ENCODE data around the gene CALN1. TPM values are rescaled to one million over a fixed set of nuclear protein-coding genes. Genes with fewer than 3 reads are reported as not detected.

Gene CALN1
- total and polyA plus RNA-seq, 2 of the 8 experiments (the other 6 are each of a cell fraction or from before 2014, with no cell fraction given) = 6.4 to 15.2 TPM

GRCh38 chr7:72394016-72394415 lies 18.1 kb downstream of the CALN1 start:
- Histone ChIP-seq H3K4me3 (ENCODE audit: extremely low read depth in 1 of 4, insufficient read depth in 2 of 4, low read depth in 3 of 4, low read length in 4 of 4) (no peak overlapping the region), H3K79me1 (ENCODE audit: low read depth, low read length) (no peaks in the 10 kb centered on the region), H3K4ac (replicated peaks; ENCODE audit: insufficient read length, low read depth, low read length) (no peak overlapping the region), H2BK12ac (ENCODE audit: low read depth, low read length) (no peak overlapping the region), H3K23ac (ENCODE audit: insufficient read length) (no peak overlapping the region), H2BK15ac (ENCODE audit: low read length) (no peak overlapping the region), H2AFZ (ENCODE audit: low read length) (no peak overlapping the region), H4K20me1 (replicated peaks in 1 of 2; ENCODE audit: control insufficient read depth in 1 of 2, insufficient read depth in 2 of 2, low read length in 2 of 2) (no peaks in the 10 kb centered on the region), H3K9me3 (ENCODE audit: insufficient read depth in 2 of 2, low read depth in 1 of 2, low read length in 1 of 2) (no peaks in the 10 kb centered on the region), H3K4me1 (replicated peaks in 1 of 4; ENCODE audit: control insufficient read depth in 3 of 4, insufficient read depth in 4 of 4, low read length in 3 of 4) (no peaks in the 10 kb centered on the region), H3K9ac (replicated peaks in 1 of 4; ENCODE audit: extremely low read depth in 1 of 4, low read depth in 3 of 4, low read length in 3 of 4) (no peak overlapping the region), H3K79me2 (ENCODE audit: control insufficient read depth in 1 of 2, insufficient read depth in 2 of 2, low read length in 2 of 2) (no peaks in the 10 kb centered on the region), H4K91ac (replicated peaks; ENCODE audit: insufficient read length, low read length) (no peak overlapping the region), H3K56ac (replicated peaks; ENCODE audit: insufficient read length, low read depth, low read length) (no peak overlapping the region), H2BK5ac (ENCODE audit: low read depth, low read length) (no peak overlapping the region), H2AK5ac (ENCODE audit: low read depth, low read length) (no peak overlapping the region), H2BK20ac (ENCODE audit: low read length) (no peak overlapping the region), H3K27me3 (replicated peaks in 1 of 4; ENCODE audit: control insufficient read depth in 3 of 4, extremely low read depth in 1 of 4, insufficient read depth in 3 of 4, low read length in 3 of 4) (no peaks in the 10 kb centered on the region), H2BK120ac (replicated peaks; ENCODE audit: low read depth, low read length) (no peak overlapping the region), H3K18ac (ENCODE audit: extremely low read depth, low read length) (no peak overlapping the region), H3K14ac (ENCODE audit: insufficient read length) (no peak overlapping the region), H3K23me2 (ENCODE audit: low read depth, low read length) (no peaks in the 10 kb centered on the region), H3K27ac (ENCODE audit: low read depth, low read length) (no peak overlapping the region), H4K8ac (ENCODE audit: extremely low read depth, insufficient read depth, low read length) (no peak overlapping the region), H4K5ac (ENCODE audit: insufficient read length, low read depth, low read length) (no peak overlapping the region), H3K36me3 (ENCODE audit: control insufficient read depth in 2 of 4, insufficient read depth in 4 of 4, low read length in 3 of 4) (no peaks in the 10 kb centered on the region), H3K4me2 (ENCODE audit: insufficient read depth in 1 of 2, low read depth in 2 of 2, low read length in 2 of 2) (no peak overlapping the region)
- ChIA-PET POLR2A (ENCODE audit: partially characterized antibody) (no interaction called here), CTCF (ENCODE audit: partially characterized antibody) (interaction anchor here (2.2 kb wide), 1 partner anchor 100 kb away, joined by 7 read pairs; no protein-coding TSS in a partner anchor)
- no peak for TF ChIP-seq E2F6 (IDR thresholded peaks at IDR 0.05)
- 71% methylated on average over 1 of the region's 1 CpG; no CpG with 5 or more reads in 1 of the 2 experiments for WGBS, 2 experiments (ENCODE audit: extremely low coverage in 1 of 2, insufficient coverage in 1 of 2, insufficient read length in 1 of 2, insufficient replicate concordance in 2 of 2, low coverage in 1 of 2, low lambda C conversion rate in 2 of 2, missing lambda C conversion rate in 1 of 2)
- DNase-seq (ENCODE audit: low read depth in 1 of 2, low spot score in 2 of 2) (no peak), FAIRE-seq (no peak)

All from H1 (cell line).